Lower leg skin (tissue), 3 donors: Measurements from ENCODE around the gene UTF1.

ENCODE experiments used
- CTCF ChIP-seq, 3 donors: fragments of 450-650 bp; IDR thresholded peaks; one replicate each; pipeline ENCODE4 v1.5.1; 2016; ENCODE audit warnings: antibody characterized with exemption in 3 of 3, mild to moderate bottlenecking in 3 of 3, moderate library complexity in 2 of 3
- POLR2A ChIP-seq, 2 donors: fragments of 450-650 bp; IDR thresholded peaks; one replicate each; pipeline ENCODE4 v1.6.1; 2016 to 2017; ENCODE audit warnings: antibody characterized with exemption in 2 of 2, mild to moderate bottlenecking in 1 of 2, moderate library complexity in 1 of 2

- no peak for TF ChIP-seq CTCF (IDR thresholded peaks at IDR 0.05)
- no peak for TF ChIP-seq POLR2A (IDR thresholded peaks at IDR 0.05)
Measured at GRCh38 chr10:133254421-133255120, 24.6 kb downstream of the UTF1 start.
